ENCODE results near the gene OTOG.

GRCh38 chr11:17601256-17601671 lies 54.2 kb downstream of the OTOG start:
- TF ChIP-seq RAD21 (IDR thresholded peaks at IDR 0.05; ENCODE audit: low read depth) (no peak), EP300 (IDR thresholded peaks at IDR 0.05; ENCODE audit: borderline replicate concordance) (no peak), FOXM1 (IDR thresholded peaks at IDR 0.05; ENCODE audit: borderline replicate concordance, low read depth) (no peak), TAF1 (IDR thresholded peaks at IDR 0.05; ENCODE audit: low read depth) (no peak), YY1 (IDR thresholded peaks at IDR 0.05; ENCODE audit: low read depth) (no peak)

All from Ishikawa (cell line).